RWPE1 (cell line): ENCODE data around the gene SOX14.

Source experiments
- CTCF ChIA-PET: fragments of 350-600 bp; sonication (Branson Sonifier 250); formaldehyde crosslinking; extraction: SDS; loops from one replicate; lab custom pipeline; 2021; lab: Yijun Ruan, JAX
- POLR2A ChIA-PET: fragments of 400-600 bp; formaldehyde crosslinking; extraction: SDS; loops from one replicate; lab custom pipeline; 2020; ENCODE audit warnings: antibody characterized with exemption; ENCODE audit not compliant: low non-redundant PET; lab: Yijun Ruan, JAX
- DNase-seq: peaks from one replicate; pipeline ENCODE4 v3.0.0; 2012; ENCODE audit warnings: low spot score
- H3K27ac ChIP-seq: fragments of 450-650 bp; 2 replicates; pipeline ENCODE4 v1.5.1; 2017
- TF ChIP-seq, protein P1 (sequence below): fragments of 450-650 bp; conservative IDR thresholded peaks from 2 replicates; pipeline ENCODE4 v1.5.1; 2017; ENCODE audit warnings: low read depth, mild to moderate bottlenecking

Gene SOX14

DNA sequence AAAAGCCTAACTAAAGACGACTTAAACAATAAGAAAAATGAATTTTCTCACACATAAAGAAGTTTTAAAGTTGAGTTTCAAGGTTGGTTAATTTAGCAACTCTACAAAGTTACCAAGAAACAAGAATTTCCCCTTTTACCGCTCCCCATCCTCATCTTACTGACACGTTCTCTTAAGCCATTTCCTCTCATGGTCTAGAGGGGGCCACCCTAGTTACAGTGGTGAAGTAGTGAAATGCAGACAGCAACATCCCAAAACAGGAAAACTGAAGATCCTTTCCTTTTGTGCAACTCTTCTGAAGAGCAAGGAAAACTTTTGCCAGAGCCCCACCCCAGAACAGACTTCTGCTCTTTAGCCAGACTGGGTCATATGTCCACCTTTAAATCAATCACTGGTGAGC is 17.3 kb upstream of the SOX14 start:
- no peak for DNase-seq
- TF ChIP-seq, protein P1, sequence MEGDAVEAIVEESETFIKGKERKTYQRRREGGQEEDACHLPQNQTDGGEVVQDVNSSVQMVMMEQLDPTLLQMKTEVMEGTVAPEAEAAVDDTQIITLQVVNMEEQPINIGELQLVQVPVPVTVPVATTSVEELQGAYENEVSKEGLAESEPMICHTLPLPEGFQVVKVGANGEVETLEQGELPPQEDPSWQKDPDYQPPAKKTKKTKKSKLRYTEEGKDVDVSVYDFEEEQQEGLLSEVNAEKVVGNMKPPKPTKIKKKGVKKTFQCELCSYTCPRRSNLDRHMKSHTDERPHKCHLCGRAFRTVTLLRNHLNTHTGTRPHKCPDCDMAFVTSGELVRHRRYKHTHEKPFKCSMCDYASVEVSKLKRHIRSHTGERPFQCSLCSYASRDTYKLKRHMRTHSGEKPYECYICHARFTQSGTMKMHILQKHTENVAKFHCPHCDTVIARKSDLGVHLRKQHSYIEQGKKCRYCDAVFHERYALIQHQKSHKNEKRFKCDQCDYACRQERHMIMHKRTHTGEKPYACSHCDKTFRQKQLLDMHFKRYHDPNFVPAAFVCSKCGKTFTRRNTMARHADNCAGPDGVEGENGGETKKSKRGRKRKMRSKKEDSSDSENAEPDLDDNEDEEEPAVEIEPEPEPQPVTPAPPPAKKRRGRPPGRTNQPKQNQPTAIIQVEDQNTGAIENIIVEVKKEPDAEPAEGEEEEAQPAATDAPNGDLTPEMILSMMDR: no peak
- CTCF ChIA-PET: interaction anchor here (0.6 kb wide), 1 partner anchor 1338 kb away, joined by 9 read pairs; no protein-coding TSS in a partner anchor
- POLR2A ChIA-PET: no interaction called here
- H3K27ac ChIP-seq: no peak overlapping the region

DNA sequence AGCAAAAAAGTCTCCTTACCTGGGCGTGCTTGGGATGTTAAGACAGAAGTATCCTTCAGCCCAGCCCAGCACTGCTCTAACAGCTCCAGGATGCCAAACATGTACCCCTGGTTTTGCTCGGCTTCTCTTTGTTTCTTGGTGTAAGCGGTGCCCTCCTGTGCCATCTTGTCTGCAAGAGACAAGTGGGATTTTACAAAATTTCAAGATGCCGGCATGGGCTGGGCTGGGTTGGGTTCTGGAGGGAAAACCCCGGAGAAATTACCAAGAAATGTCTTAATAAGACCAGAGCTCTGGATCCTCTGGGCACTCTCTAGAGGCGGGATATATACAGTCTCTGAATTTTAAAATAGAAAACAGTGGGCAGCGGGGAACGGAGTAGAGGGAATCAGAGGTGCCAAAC is 4.6 kb upstream of the SOX14 start:
- CTCF ChIA-PET: no interaction called here
- H3K27ac ChIP-seq: no peak overlapping the region
- POLR2A ChIA-PET: no interaction called here
- TF ChIP-seq, protein P1: no peak
- DNase-seq: no peak

DNA sequence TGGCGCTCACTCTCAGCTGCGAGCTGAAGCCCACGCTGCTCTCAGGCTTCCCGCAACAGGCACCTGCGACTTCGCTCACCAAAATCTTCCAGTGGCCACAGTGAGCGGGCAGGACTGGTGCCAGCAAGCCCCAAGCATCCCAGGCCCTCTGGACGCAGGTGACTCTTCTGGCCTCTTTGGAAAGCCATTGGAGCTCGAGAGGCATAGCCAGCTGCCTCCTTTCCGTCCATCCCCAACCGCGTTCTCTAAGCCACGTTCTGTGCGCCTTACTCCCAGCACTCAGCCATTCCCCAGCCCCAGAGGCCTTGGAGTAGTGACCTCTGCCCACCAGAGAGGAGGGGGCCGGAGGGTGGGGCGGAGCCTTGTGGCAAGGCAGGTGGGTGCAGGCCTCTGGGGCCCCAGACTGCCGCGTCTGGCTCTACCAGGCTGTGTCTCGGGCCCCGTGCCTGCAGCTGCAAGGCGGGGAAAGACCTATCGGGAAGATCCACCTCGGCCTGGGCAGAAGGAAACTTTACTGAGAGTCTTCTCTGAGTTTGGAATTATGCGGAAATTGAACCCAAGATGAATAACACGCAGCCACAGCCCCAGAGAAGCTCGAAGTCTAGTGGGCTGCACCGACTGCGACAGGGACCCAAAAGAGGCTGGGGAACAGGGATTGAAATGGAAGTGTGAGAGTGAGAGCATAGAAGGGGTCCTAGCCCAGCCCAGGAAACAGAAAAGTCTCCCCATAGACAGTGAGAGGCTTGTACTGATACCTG is 3.6 kb upstream of the SOX14 start:
- TF ChIP-seq, protein P1: no peak
- no peak for DNase-seq
- CTCF ChIA-PET: no interaction called here
- no peak overlapping the region for H3K27ac ChIP-seq
- POLR2A ChIA-PET: no interaction called here

DNA sequence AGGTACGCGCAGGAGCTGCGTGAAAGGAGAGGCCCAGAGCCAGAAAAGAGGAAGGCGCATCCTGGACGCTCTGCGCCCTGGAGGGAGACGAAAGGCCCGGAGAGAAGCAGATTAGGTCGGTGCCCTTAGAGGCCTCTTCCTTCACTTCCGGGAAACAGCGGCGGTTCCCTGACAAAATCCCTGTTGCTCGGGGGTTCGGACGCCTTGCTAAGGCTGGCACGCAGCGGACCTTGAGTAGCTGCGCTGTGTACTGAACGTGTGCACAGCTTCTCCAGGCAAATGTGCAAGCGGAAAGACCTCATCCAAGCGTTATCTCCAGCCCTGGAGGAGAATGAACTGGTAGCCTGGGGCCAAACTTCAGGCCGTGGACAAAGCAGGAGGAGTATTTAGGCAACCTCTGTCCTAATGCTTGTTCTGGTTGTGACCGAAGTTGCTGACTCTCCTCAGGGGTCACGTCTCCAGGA is 3.0 kb upstream of the SOX14 start:
- H3K27ac ChIP-seq: no peak overlapping the region
- DNase-seq: no peak
- POLR2A ChIA-PET: no interaction called here

DNA sequence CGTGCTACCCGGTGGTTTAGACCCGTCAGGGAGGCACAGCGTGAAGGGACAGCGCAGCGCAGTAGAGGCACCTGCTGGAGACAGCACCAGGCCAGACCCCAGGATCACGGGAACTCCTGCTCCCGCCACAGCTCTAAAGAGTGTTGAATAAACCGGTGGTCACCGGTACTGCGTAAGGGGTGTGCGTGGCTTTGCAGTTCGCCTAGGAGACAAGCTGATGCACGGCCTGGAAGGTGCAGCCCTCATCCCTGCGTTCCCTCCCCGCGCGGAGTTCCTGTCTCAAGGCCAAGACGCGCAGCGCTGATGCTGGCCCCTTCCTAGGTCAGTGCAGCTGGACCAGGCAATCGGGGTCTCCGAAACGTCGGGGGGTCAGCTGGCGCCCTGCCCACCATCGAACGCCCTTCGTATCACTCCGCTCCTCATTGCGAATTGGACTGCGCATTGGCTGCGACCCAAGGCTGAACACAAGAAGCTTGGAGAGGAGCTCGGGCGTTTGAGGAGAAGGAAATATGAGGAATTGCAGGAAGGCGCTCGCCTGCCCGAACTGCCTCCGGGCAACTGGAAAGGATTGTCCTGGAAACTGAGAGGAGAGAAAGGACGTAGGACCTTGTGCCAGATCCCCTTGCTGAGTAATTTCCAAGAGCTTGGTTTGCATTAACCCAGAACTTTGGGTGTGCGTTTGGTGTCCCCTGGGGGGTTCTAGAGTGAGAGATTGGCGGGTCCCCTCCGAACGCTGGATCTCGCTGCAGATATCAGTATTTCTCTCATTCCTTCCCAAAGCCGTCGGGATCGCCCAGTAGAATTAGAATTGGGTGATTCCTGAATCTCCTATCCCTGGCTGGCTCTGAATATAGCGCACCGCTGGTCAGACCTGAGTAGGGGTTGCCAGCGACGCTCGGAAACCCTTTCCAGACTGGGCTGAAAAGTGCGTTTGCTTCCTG is 2.3 kb upstream of the SOX14 start:
- ChIA-PET CTCF (no interaction called here), POLR2A (no interaction called here)
- TF ChIP-seq, protein P1: no peak
- H3K27ac ChIP-seq: no peak overlapping the region
- DNase-seq: no peak

More for the DNA sequence above, 3.0 kb upstream of the SOX14 start:
- CTCF ChIA-PET: no interaction called here
- TF ChIP-seq, protein P1: no peak
